T-helper 17 cell (primary cell): ENCODE measurements around the gene MYZAP. TPM values are rescaled to one million over a fixed set of nuclear protein-coding genes. Genes with fewer than 3 reads are reported as not detected.

Source experiments
- ATAC-seq: fragments of 150-1000 bp; cut with Tn5 transposase; 2 replicates; pipeline ENCODE4 v1.10.0; 2021; ENCODE audit warnings: mild to moderate bottlenecking, moderate library complexity
- DNase-seq, 3 donors: peaks; one replicate each; pipeline versions ENCODE4 v3.0.0 to v3.0.0-alpha.2; 2020 to 2021
- H3K9me3 ChIP-seq: one replicate; pipeline ENCODE4 v1.7.0; 2013; ENCODE audit warnings: low read length, mild to moderate bottlenecking; ENCODE audit not compliant: control insufficient read depth, poor library complexity, severe bottlenecking
- H3K27ac Mint-ChIP-seq: one replicate; pipeline ENCODE4 v1.8.0; 2022; ENCODE audit warnings: mild to moderate bottlenecking, moderate library complexity, mixed read lengths
- H3K27me3 Mint-ChIP-seq: one replicate; pipeline ENCODE4 v1.8.0; 2022; ENCODE audit warnings: mixed read lengths
- H3K36me3 Mint-ChIP-seq: one replicate; pipeline ENCODE4 v1.8.0; 2022; ENCODE audit warnings: low read depth, mixed read lengths
- H3K4me1 Mint-ChIP-seq: one replicate; pipeline ENCODE4 v1.8.0; 2022; ENCODE audit warnings: mild to moderate bottlenecking, mixed read lengths
- H3K4me3 Mint-ChIP-seq: one replicate; pipeline ENCODE4 v1.8.0; 2022; ENCODE audit warnings: mild to moderate bottlenecking, moderate library complexity, mixed read lengths
- total RNA-seq, 4 donors: library from RNA in 2 of 4; stranded (reverse) in 2 of 4; gene quantifications; one replicate each; pipeline ENCODE4 v1.2.3 and lab custom pipeline; 2022 to 2026

Gene MYZAP
- total RNA-seq, 2 donors from 2014 or later: 0.15 to 6.2 TPM

DNA sequence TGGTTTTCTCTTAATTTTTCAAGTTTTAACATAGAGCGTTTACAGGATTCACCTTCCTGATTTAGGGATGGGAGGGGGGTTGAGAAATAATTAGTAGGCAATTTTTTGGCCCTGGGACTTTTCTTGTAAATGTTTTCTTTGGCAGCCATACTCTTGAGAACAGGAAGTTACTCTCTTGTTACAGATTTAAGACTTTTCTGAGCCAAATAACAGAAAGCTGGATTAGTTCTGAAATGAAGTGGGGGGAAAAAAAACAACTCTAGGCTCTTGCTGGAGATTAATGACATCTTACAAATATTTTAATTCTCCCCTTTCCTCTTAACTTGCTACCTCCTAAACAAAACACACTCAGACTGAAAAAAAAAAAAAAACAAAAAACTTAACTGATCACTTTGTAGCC, 101.0 kb downstream of the MYZAP start:
- Mint-ChIP-seq H3K4me3 (no peak overlapping the region), H3K27me3 (peaks cover 22% of the 10 kb centered on the region), H3K27ac (no peak overlapping the region), H3K36me3 (no peaks in the 10 kb centered on the region), H3K4me1 (no peaks in the 10 kb centered on the region)
- no peak for DNase-seq
- H3K9me3 ChIP-seq: no peaks in the 10 kb centered on the region
- ATAC-seq: no peak

DNA sequence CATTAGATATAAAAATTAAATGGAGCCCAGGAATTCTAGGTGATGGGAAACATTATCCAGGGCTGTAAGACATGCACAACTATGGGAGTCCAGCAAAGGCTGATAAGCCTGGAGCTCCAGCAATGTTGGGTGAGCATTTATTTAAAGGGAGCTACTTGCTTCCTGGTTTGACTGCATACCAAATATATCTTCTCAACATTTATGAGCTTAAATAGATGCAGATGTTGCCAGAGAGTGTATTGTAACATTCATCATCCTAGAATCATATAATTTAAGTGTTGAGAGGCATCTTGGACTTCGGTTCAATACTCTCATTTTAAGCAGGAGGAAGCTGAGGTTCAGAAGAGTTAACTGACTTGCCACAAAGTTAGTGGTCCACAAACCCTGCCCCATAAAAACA, 102.6 kb downstream of the MYZAP start:
- peaks cover 34% of the 10 kb centered on the region for H3K27me3 Mint-ChIP-seq
- no peak overlapping the region for H3K27ac Mint-ChIP-seq
- ATAC-seq: no peak
- H3K4me1 Mint-ChIP-seq: no peaks in the 10 kb centered on the region
- no peaks in the 10 kb centered on the region for H3K9me3 ChIP-seq
- H3K4me3 Mint-ChIP-seq: no peak overlapping the region
- H3K36me3 Mint-ChIP-seq: no peaks in the 10 kb centered on the region
- no peak for DNase-seq

DNA sequence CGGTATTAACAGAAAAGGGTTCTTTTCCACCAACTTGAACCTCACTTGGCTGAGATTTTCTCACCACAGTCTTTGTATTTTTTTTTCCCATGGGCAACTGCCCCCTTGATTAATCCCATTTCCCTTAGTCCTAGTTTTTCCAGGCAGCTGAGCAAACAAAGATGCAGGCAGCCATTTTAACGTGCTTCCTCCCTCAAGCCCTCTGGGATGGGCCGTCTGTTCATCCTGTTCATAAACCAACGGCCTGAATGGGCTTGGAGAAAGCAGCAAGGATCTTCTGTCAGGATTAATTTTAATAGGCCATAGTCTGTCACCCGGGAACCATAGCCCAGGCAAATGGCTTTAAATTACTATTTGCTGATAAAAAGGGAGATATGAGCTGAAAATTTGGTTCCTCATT, 104.4 kb downstream of the MYZAP start:
- Mint-ChIP-seq H3K4me1 (no peaks in the 10 kb centered on the region), H3K4me3 (no peak overlapping the region), H3K36me3 (no peaks in the 10 kb centered on the region), H3K27me3 (peaks cover 35% of the 10 kb centered on the region), H3K27ac (no peak overlapping the region)
- DNase-seq: no peak
- no peaks in the 10 kb centered on the region for H3K9me3 ChIP-seq
- ATAC-seq: no peak

DNA sequence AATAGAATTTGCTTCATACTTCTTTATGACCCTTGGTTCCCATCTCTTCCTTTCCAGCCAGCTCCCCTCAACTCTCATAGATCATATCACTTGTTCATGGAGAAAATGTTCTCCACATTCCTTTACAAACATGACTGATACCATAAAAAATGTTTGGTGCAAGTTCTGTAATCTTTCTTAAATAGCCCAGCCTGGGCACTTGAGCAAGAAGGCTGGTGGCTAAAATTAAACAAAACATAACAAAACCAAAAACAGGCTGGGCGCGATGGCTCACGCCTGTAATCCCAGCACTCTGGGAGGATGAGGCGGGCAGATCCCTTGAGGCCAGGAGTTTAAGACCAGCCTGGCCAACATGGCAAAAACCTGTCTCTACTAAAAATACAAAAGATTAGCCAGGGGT, 105.9 kb downstream of the MYZAP start:
- no peaks in the 10 kb centered on the region for H3K9me3 ChIP-seq
- ATAC-seq (no peak), DNase-seq (no peak)
- Mint-ChIP-seq H3K27me3 (peaks cover 35% of the 10 kb centered on the region), H3K36me3 (no peaks in the 10 kb centered on the region), H3K4me3 (no peak overlapping the region), H3K4me1 (no peaks in the 10 kb centered on the region), H3K27ac (no peak overlapping the region)

DNA sequence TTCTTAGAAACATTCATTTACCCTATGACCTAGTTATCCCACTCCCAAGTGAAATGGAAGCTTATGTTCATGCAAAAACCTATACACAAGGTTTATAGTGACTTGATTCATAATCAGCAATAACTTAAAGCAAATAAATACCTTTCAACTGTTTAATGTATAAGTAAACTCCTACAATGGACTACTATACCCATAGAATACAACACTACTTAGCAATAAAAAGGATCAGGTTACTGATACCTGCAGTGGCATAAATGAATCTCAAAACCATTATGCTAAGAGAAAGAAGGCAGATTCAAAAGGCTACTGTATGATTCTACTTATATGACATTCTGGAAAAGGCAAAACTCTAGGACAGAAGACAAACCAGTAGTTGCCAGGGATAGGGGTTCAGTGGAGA, 106.5 kb downstream of the MYZAP start:
- Mint-ChIP-seq H3K36me3 (no peaks in the 10 kb centered on the region), H3K4me3 (no peak overlapping the region), H3K27ac (no peak overlapping the region), H3K27me3 (peaks cover 35% of the 10 kb centered on the region), H3K4me1 (peaks cover 3% of the 10 kb centered on the region)
- DNase-seq (no peak), ATAC-seq (no peak)
- no peaks in the 10 kb centered on the region for H3K9me3 ChIP-seq

DNA sequence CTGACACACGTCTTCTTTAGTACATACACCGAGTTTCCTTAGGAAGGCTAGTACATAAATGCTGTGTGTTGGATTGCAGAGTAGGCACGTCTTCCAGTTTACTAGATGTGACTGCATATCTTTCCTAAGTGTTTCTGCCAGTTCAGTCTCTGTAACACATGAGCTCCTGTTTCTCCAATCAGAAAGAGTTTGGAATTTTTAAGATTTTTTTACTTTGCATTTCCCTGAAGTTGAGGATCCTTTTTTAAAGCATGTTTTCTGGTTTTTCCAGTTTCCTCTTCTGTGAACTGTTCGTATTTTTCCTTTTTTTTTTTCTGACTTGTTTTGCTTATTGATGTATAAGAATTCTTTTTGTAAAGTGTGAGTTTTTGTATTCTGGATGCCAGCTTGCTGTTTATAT, 107.3 kb downstream of the MYZAP start:
- DNase-seq (no peak), ATAC-seq (no peak)
- peaks cover 9% of the 10 kb centered on the region for H3K4me1 Mint-ChIP-seq
- no peak overlapping the region for H3K27ac Mint-ChIP-seq
- peaks cover 35% of the 10 kb centered on the region for H3K27me3 Mint-ChIP-seq
- no peaks in the 10 kb centered on the region for H3K36me3 Mint-ChIP-seq
- no peak overlapping the region for H3K4me3 Mint-ChIP-seq
- no peaks in the 10 kb centered on the region for H3K9me3 ChIP-seq

DNA sequence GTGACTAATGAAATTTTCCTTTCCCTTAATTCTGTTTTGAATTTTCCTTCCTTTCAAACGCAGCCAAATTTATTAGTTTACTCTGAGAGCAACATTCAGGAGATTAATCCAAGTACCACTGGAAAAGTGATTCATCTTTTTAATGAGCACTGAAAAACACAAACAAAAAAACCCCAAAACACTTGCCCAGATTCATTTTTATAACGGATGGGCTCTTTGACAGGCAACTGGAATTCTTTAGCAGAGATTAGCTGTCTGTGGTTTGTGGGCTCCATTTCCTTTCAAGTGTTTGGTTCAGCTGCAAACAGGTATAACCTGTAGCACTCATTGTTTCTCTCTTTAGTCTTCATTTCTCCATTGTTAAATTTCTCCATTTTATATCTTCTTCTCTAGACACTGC, 111.7 kb downstream of the MYZAP start:
- H3K4me1 Mint-ChIP-seq: peaks cover 27% of the 10 kb centered on the region
- DNase-seq (no peak), ATAC-seq (peak; percentile 30)
- H3K27me3 Mint-ChIP-seq: peaks cover 6% of the 10 kb centered on the region
- no peaks in the 10 kb centered on the region for H3K9me3 ChIP-seq
- peak overlapping the region; percentile 95 for H3K27ac Mint-ChIP-seq
- H3K4me3 Mint-ChIP-seq: peak overlapping the region; percentile 33
- no peaks in the 10 kb centered on the region for H3K36me3 Mint-ChIP-seq

DNA sequence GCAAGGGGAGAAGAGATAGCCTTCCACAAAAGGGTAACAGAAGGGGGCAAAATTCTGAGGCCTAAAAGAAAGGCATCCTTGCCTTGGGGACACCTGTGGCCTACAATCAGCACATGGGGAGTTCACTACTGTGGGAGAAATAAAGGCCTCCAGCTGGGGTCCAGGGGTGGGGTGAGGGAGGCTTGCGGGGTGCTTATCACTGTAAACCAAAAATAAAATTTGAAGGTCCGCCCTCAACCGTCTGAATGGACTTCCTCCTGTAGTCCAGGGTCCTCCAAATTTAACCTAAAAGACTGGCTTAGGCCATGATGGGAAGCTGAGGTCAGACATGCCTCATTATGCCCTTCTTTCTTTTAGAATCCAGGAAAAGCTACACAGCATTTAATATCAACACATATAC, 112.7 kb downstream of the MYZAP start:
- no peak for DNase-seq
- no peak for ATAC-seq
- Mint-ChIP-seq H3K36me3 (no peaks in the 10 kb centered on the region), H3K4me3 (no peak overlapping the region), H3K27ac (peak overlapping the region; percentile 95), H3K27me3 (no peaks in the 10 kb centered on the region), H3K4me1 (peaks cover 32% of the 10 kb centered on the region)
- H3K9me3 ChIP-seq: no peaks in the 10 kb centered on the region

DNA sequence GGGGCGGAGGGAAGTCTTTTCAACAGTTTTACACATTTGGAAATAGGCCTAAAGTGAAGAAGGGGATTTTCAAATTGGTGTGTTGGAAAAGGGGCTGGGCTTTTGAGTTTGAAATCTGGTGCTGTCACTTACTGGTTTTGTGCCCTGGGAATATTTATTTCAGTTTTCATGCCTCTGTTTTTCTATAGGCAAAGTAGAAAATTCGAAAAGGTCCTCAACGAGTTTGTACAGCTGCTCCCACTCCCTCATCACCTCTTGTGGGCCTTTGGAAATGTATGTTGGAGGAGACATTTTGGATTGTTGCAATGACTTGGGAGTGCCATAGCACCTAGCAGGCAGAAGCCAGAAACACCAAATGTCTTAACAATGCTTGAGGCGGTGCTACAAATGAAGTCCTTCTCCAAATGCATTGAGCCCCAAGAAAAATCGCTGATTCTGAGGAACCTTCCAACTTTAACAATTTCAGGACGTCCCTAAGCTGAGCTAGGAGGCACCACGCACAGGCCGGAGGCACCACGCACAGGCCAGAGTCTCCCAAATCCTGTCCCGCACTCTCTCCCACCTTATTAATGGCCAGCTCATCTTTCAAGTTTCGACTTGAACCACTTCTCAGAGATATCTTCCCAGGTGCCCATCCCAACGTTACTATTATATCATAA, 114.2 kb downstream of the MYZAP start:
- no peaks in the 10 kb centered on the region for H3K9me3 ChIP-seq
- Mint-ChIP-seq H3K27me3 (no peaks in the 10 kb centered on the region), H3K36me3 (peaks cover 1% of the 10 kb centered on the region), H3K27ac (peak overlapping the region; percentile 95), H3K4me3 (peak overlapping the region; percentile 93), H3K4me1 (peaks cover 42% of the 10 kb centered on the region)
- ATAC-seq: no peak
- no peak for DNase-seq

DNA sequence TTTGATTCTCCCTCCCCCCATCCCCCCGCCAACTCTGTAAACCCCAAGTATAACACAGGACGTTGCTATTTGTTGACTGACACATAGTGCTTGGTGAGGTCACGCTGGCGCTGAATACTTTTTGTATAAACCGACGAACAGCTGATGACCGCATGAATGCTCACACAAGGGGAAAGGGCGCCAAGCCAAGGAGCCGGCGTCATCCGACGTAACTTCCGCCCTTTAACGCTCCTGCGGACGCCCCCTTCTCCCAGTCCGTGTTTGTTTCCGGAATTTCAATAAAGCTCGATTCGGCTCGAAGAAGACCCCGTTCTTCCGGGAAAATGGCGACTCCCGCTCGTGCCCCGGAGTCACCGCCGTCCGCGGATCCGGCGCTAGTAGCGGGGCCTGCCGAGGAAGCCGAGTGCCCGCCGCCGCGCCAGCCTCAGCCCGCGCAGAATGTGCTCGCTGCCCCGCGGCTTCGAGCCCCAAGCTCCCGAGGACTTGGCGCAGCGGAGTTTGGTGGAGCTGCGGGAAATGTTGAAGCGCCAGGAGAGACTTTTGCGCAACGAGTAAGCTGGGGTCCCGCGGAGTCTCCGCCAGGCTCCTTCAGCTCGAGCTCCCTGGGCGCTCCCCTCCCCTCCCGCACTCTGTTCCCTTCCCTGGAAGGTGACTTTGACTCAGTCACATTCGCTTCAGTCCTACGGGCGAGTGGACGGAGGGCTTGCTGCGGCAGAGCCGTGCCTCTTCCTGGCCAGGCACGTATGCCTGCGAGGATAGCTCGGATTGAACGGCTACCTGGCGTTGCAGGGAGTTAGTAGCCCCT, 114.9 kb downstream of the MYZAP start, which contains the start of gene POLR2M:
Gene POLR2M, plus strand, starts transcription at position 310 of the 805 bp plus-strand sequence. Its CDS starts 129 bp downstream, at position 439.
- H3K27ac Mint-ChIP-seq: peak within 1 kb of the TSS; percentile 95
- H3K4me1 Mint-ChIP-seq: peaks cover 49% of the 10 kb centered on the region

DNA sequence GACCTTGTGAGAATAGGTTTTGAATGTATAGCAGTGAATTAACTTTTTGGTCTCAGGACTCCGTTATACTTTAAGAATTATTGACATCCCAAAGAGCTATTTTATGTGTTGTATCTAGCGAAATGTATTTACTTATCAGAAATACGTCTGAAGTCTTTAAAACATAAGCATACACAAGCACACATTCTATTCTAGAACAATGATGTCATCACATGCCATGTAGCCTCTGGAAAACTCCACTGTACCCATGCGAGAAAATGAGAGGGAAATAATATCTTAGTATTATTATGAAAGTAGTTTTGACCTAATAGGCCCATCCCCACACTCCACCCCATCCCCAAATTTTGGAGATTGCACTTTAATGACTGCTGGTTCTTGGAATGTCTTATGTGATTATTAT, 116.3 kb downstream of the MYZAP start:
- DNase-seq (no peak), ATAC-seq (no peak)
- H3K27ac Mint-ChIP-seq: peak overlapping the region; percentile 95
- H3K27me3 Mint-ChIP-seq: no peaks in the 10 kb centered on the region
- H3K4me3 Mint-ChIP-seq: peak overlapping the region; percentile 93
- peaks cover 12% of the 10 kb centered on the region for H3K36me3 Mint-ChIP-seq
- peaks cover 54% of the 10 kb centered on the region for H3K4me1 Mint-ChIP-seq
- H3K9me3 ChIP-seq: no peaks in the 10 kb centered on the region

More for the DNA sequence above, 114.9 kb downstream of the MYZAP start, which contains the start of gene POLR2M:
- Mint-ChIP-seq H3K36me3 (peaks cover 7% of the 10 kb centered on the region), H3K4me3 (peak within 1 kb of the TSS; percentile 93), H3K27me3 (no peaks in the 10 kb centered on the region)
- DNase-seq (peak; percentile 70 to 81 (median 80)), ATAC-seq (peak; percentile 90)
- no peaks in the 10 kb centered on the region for H3K9me3 ChIP-seq

DNA sequence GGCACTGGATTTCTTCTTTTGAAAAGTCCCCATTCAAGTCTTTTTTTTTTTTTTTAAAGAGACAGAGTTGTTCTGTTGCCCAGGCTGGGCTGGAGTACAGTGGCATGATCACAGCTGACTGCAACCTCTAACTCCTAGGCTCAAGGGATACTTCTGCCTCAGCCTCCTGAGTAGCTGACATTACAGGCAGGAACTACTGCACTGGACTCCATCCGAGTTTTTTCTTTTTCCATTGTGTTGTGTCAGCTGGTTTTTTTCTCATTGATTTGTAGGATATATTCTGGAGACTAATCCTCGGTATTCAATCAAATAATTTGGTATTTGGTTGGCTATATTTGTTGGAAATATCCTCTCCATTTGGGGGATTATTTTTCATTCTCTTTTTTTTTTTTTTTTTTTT, 126.6 kb downstream of the MYZAP start:
- Mint-ChIP-seq H3K4me3 (no peak overlapping the region), H3K4me1 (peaks cover 5% of the 10 kb centered on the region), H3K36me3 (peaks cover 8% of the 10 kb centered on the region), H3K27ac (no peak overlapping the region), H3K27me3 (no peaks in the 10 kb centered on the region)
- no peaks in the 10 kb centered on the region for H3K9me3 ChIP-seq
- ATAC-seq (no peak), DNase-seq (no peak)

DNA sequence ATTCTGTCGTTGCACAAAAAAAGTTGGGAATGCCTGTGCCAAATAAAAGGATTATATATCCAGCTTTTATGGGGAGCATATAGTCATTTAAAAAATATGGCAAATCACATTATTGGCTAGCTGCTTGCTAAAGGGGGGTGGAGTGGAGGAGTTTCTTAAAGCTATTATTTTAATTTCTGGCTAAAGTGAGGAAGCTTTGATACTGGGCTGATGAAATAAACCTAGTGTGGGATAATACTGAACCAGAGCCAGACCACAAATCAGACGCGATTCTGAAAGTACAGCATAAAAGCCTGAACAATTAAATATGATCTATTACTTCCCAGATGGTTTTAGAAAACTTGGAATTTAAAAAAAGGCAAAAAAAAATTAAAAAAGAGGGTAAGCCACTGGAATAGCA, 129.2 kb downstream of the MYZAP start:
- Mint-ChIP-seq H3K4me1 (no peaks in the 10 kb centered on the region), H3K27ac (no peak overlapping the region), H3K27me3 (no peaks in the 10 kb centered on the region), H3K36me3 (peaks cover 2% of the 10 kb centered on the region), H3K4me3 (no peak overlapping the region)
- no peak for ATAC-seq
- H3K9me3 ChIP-seq: no peaks in the 10 kb centered on the region
- DNase-seq: no peak
